ENCODE measurements around the gene MYRF.

Gene MYRF

GRCh38 chr11:61820174-61820573 lies 67.7 kb downstream of the MYRF start:
- Mint-ChIP-seq H3K36me3 (peaks cover 8 to 11% of the 10 kb centered on the region in 2 donors), H3K4me1 (peaks cover 6 to 9% of the 10 kb centered on the region in 2 donors), H3K27me3 (no peaks in the 10 kb centered on the region), H3K9me3 (no peaks in the 10 kb centered on the region), H3K4me3 (no peak overlapping the region), H3K27ac (no peak overlapping the region)
- no peak for DNase-seq
- no peak for ATAC-seq (replicated peaks)

GRCh38 chr11:61826930-61827570 lies 74.6 kb downstream of the MYRF start:
- no peaks in the 10 kb centered on the region for H3K9me3 Mint-ChIP-seq
- H3K4me1 Mint-ChIP-seq, result peaks cover 30 to 52% of the 10 kb centered on the region in 2 donors
- H3K4me3 Mint-ChIP-seq, result peak overlapping the region; percentile 86 to 98
- peaks cover 30 to 41% of the 10 kb centered on the region in 2 donors for H3K36me3 Mint-ChIP-seq
- ATAC-seq (replicated peaks) (peak; percentile 47), DNase-seq (no peak)
- no peaks in the 10 kb centered on the region for H3K27me3 Mint-ChIP-seq
- peak overlapping the region; percentile 98 for H3K27ac Mint-ChIP-seq

- Mint-ChIP-seq H3K9me3 (no peaks in the 10 kb centered on the region), H3K27ac (peak within 1 kb of the TSS; percentile 98), H3K4me3 (peak within 1 kb of the TSS; percentile 86 to 98), H3K27me3 (no peaks in the 10 kb centered on the region), H3K4me1 (peaks cover 34 to 59% of the 10 kb centered on the region in 2 donors), H3K36me3 (peaks cover 34 to 46% of the 10 kb centered on the region in 2 donors)
- DNase-seq (peak; percentile 87), ATAC-seq (replicated peaks) (peak; percentile 85 to 86)
Observed at GRCh38 chr11:61827571-61828378, 75.3 kb downstream of the MYRF start, which contains the start of gene FADS2. Gene FADS2 (plus strand): TSS chr11:61828300. CDS start chr11:61828391, 91 bp downstream.

- peaks cover 38 to 64% of the 10 kb centered on the region in 2 donors for H3K4me1 Mint-ChIP-seq
- peak overlapping the region; percentile 98 for H3K27ac Mint-ChIP-seq
- H3K9me3 Mint-ChIP-seq, result no peaks in the 10 kb centered on the region
- peaks cover 39 to 51% of the 10 kb centered on the region in 2 donors for H3K36me3 Mint-ChIP-seq
- H3K4me3 Mint-ChIP-seq, result peak overlapping the region; percentile 86 to 98
- no peaks in the 10 kb centered on the region for H3K27me3 Mint-ChIP-seq
- no peak for DNase-seq
- peak in 1 of 2 donors; percentile 1 for ATAC-seq (replicated peaks)
Observed at GRCh38 chr11:61828379-61828628, 75.9 kb downstream of the MYRF start.

GRCh38 chr11:61828629-61829407 lies 76.4 kb downstream of the MYRF start:
- peak; percentile 34 for DNase-seq
- Mint-ChIP-seq H3K9me3 (peaks cover 0 to 4% of the 10 kb centered on the region in 2 donors), H3K27me3 (no peaks in the 10 kb centered on the region), H3K27ac (peak overlapping the region; percentile 98), H3K4me3 (peak overlapping the region; percentile 86 to 98), H3K36me3 (peaks cover 44 to 56% of the 10 kb centered on the region in 2 donors), H3K4me1 (peaks cover 43 to 69% of the 10 kb centered on the region in 2 donors)
- ATAC-seq (replicated peaks), result peak; percentile 39

- H3K36me3 Mint-ChIP-seq, result peaks cover 48 to 62% of the 10 kb centered on the region in 2 donors
- DNase-seq, result no peak
- H3K9me3 Mint-ChIP-seq, result peaks cover 0 to 7% of the 10 kb centered on the region in 2 donors
- H3K4me3 Mint-ChIP-seq, result peak overlapping the region; percentile 86 to 98
- H3K27me3 Mint-ChIP-seq, result no peaks in the 10 kb centered on the region
- peaks cover 46 to 79% of the 10 kb centered on the region in 2 donors for H3K4me1 Mint-ChIP-seq
- no peak overlapping the region for H3K27ac Mint-ChIP-seq
- ATAC-seq (replicated peaks), result no peak
Observed at GRCh38 chr11:61829806-61830205, 77.4 kb downstream of the MYRF start.

GRCh38 chr11:61830237-61831105 lies 78.0 kb downstream of the MYRF start:
- H3K27me3 Mint-ChIP-seq, result no peaks in the 10 kb centered on the region
- peaks cover 49 to 85% of the 10 kb centered on the region in 2 donors for H3K4me1 Mint-ChIP-seq
- peaks cover 0 to 7% of the 10 kb centered on the region in 2 donors for H3K9me3 Mint-ChIP-seq
- ATAC-seq (replicated peaks), result no peak
- DNase-seq, result no peak
- H3K27ac Mint-ChIP-seq, result no peak overlapping the region
- H3K36me3 Mint-ChIP-seq, result peaks cover 51 to 66% of the 10 kb centered on the region in 2 donors
- peak overlapping the region; percentile 86 to 98 for H3K4me3 Mint-ChIP-seq

GRCh38 chr11:61832207-61832606 lies 79.8 kb downstream of the MYRF start:
- ATAC-seq (replicated peaks) (no peak), DNase-seq (no peak)
- Mint-ChIP-seq H3K9me3 (peaks cover 0 to 7% of the 10 kb centered on the region in 2 donors), H3K27me3 (no peaks in the 10 kb centered on the region), H3K4me3 (peak overlapping the region in 1 of 2 donors; percentile 45), H3K4me1 (peaks cover 42 to 73% of the 10 kb centered on the region in 2 donors), H3K36me3 (peaks cover 52 to 66% of the 10 kb centered on the region in 2 donors), H3K27ac (no peak overlapping the region)

GRCh38 chr11:61832754-61833153 lies 80.3 kb downstream of the MYRF start:
- Mint-ChIP-seq H3K4me1 (peaks cover 41 to 72% of the 10 kb centered on the region in 2 donors), H3K9me3 (peaks cover 0 to 7% of the 10 kb centered on the region in 2 donors), H3K27me3 (no peaks in the 10 kb centered on the region), H3K36me3 (peaks cover 54 to 69% of the 10 kb centered on the region in 2 donors), H3K4me3 (peak overlapping the region in 1 of 2 donors; percentile 33), H3K27ac (no peak overlapping the region)
- DNase-seq (no peak), ATAC-seq (replicated peaks) (no peak)

DNA sequence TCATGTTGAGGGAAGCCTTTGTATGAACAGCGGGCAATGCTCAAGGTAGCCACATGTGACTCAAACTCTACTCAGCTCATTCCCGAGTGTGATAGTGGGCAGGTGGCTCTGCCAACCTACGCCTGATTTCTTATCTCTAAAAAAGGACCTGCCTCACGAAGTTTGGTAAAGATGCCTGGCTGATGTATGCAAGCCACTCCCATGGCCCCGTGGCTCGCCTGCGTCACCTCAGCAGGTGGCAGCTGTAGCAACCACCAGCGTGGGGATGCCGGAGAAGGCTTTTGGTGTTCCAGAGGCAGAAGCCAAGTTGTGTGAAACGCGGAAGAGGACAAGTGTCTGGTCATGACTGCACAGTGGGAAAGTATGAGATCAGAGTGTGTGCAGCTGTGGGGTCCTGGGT lies 81.0 kb downstream of the MYRF start:
- DNase-seq, result no peak
- peaks cover 0 to 7% of the 10 kb centered on the region in 2 donors for H3K9me3 Mint-ChIP-seq
- H3K27ac Mint-ChIP-seq, result peak overlapping the region; percentile 98
- no peaks in the 10 kb centered on the region for H3K27me3 Mint-ChIP-seq
- no peak for ATAC-seq (replicated peaks)
- H3K36me3 Mint-ChIP-seq, result peaks cover 57 to 69% of the 10 kb centered on the region in 2 donors
- peak overlapping the region; percentile 65 to 75 for H3K4me3 Mint-ChIP-seq
- H3K4me1 Mint-ChIP-seq, result peaks cover 41 to 71% of the 10 kb centered on the region in 2 donors

DNA sequence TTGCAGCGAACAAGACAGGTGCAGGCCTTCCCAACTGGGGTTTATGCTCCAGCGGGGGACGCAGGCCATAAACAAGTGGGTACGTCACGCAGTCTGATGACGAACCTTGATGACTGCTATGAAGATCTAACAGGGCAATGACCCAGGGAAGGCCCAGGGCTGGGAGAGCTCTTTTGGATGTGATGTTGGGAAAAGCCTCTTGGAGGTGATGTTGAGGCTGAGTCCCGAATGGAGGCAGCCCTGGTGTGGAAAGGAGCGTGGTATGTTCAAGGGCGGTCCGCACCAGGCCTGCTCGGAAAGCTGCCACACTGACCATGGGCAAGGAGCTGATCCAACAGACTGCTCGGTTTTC lies 81.5 kb downstream of the MYRF start:
- Mint-ChIP-seq H3K4me3 (peak overlapping the region; percentile 72 to 75), H3K27ac (peak overlapping the region; percentile 98), H3K27me3 (peaks cover 0 to 4% of the 10 kb centered on the region in 2 donors), H3K36me3 (peaks cover 59 to 71% of the 10 kb centered on the region in 2 donors), H3K9me3 (peaks cover 2 to 7% of the 10 kb centered on the region in 2 donors), H3K4me1 (peaks cover 42 to 71% of the 10 kb centered on the region in 2 donors)
- DNase-seq, result no peak
- no peak for ATAC-seq (replicated peaks)

DNA sequence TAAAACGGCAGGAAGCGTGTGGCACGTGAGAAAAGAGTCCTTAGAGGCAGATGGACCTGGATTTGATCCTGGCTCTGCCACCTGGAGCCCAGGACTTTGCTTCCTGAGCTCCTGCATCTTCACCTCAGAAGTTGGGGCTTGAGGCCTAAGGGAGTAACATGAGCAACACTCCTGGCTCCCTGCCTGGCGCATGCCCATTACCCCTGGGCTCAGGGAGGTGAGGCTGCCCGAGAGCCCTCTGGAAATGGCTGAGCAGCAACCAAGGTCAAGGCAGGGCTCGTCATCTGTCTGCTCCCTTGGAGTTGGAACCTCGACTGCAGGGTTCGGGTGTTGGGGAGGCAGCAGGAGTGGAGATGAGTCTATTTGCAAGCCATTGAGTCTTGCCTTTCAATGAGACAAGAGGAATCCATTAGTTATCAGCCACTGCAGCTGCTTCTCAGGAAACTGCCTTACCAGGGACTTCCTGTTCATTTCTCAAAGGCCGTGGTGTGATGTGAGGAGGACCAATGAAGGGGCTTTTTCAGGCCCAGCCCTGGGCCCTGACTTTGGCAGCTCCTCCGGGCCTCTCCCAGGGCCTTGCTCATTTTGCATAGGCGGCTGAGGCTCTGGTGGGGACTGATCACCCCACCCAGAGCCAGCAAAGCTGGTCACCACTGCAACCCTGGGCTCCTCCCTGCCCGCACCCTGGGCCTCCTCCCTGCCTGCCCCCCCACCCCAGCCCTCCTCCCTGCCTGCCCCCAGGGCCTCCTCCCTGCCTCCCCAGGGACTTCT lies 82.0 kb downstream of the MYRF start:
- Mint-ChIP-seq H3K27me3 (peaks cover 0 to 4% of the 10 kb centered on the region in 2 donors), H3K4me1 (peaks cover 40 to 68% of the 10 kb centered on the region in 2 donors), H3K4me3 (peak overlapping the region; percentile 72 to 75), H3K9me3 (peaks cover 3 to 7% of the 10 kb centered on the region in 2 donors), H3K36me3 (peaks cover 60 to 73% of the 10 kb centered on the region in 2 donors), H3K27ac (peak overlapping the region; percentile 98)
- ATAC-seq (replicated peaks) (peak; percentile 99), DNase-seq (peak; percentile 74)

DNA sequence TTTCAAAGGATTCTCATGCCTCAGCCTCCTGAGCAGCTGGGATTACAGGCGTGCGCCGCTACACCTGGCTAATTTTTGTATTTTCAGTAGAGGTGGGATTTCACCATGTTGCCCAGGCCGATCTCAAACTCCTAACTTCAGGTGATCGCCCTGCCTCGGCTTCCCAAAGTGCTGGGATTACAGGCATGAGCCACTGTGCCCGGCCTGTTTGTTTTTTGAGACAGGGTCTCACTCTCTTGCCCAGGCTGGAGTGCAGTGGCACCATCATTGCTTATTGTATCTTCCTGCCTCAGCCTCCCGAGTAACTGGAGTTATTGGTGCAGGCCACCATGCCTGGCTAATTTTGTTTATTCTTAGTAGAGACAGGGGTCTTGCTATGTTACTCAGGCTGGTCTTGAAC lies 83.8 kb downstream of the MYRF start:
- Mint-ChIP-seq H3K9me3 (peaks cover 3 to 7% of the 10 kb centered on the region in 2 donors), H3K4me3 (no peak overlapping the region), H3K36me3 (peaks cover 63 to 75% of the 10 kb centered on the region in 2 donors), H3K4me1 (peaks cover 28 to 52% of the 10 kb centered on the region in 2 donors), H3K27ac (no peak overlapping the region), H3K27me3 (peaks cover 0 to 4% of the 10 kb centered on the region in 2 donors)
- DNase-seq (no peak), ATAC-seq (replicated peaks) (no peak)

All from stimulated activated naive B cell treated with anti-CD40 and anti-IgM and Interleukin-4, amounts not matched to agents 10 μg/mL and 1 μg/mL and 100 μg/mL, for 72 hours (primary cell).